Measurements from ENCODE around the gene EPOP. TPM values are rescaled to one million over a fixed set of nuclear protein-coding genes. Genes with fewer than 3 reads are reported as not detected.

EPOP gene
- total RNA-seq: 10 to 100 TPM; 47.0 to 50.0 TPM
- 0.10 TPM for polyA plus RNA-seq

GRCh38 chr17:38674749-38675615 lies at the start of gene EPOP:
Gene EPOP, minus strand, starts transcription at chr17:38674957. Its CDS starts 462 bp downstream, at chr17:38674495.
- Histone ChIP-seq H3K36me3 (ENCODE audit: insufficient read depth, low read length) (no peaks in the 10 kb centered on the region), H3K4me1 (ENCODE audit: insufficient read depth, low read length) (peaks cover 7% of the 10 kb centered on the region), H3K4me3 (ENCODE audit: low read length) (peak within 1 kb of the TSS; percentile 5), H3K27me3 (ENCODE audit: insufficient read depth, low read length, poor library complexity, severe bottlenecking) (peaks cover 14% of the 10 kb centered on the region), H3K9me3 (ENCODE audit: low read length) (no peaks in the 10 kb centered on the region), H3K27ac (ENCODE audit: low read depth, low read length) (no peak within 1 kb of the TSS)
- Mint-ChIP-seq H3K27me3 (peaks cover 25 to 43% of the 10 kb centered on the region in 2 donors), H3K27ac (peak within 1 kb of the TSS in 2 of 8 donors; percentile 19 to 39), H3K36me3 (no peaks in the 10 kb centered on the region), H3K4me1 (peaks cover 13 to 21% (median 16%) of the 10 kb centered on the region in 3 donors), H3K9me3 (no peaks in the 10 kb centered on the region), H3K4me3 (peak within 1 kb of the TSS; percentile 49 to 83 (median 67))
- peak; percentile 75 to 82 (median 81) for DNase-seq
- ChIA-PET CTCF (interaction anchor here (1.2 to 10.7 kb wide), 5 partner anchors 7 to 117 kb away, joined by 3 to 140 read pairs (median 4); partner anchors contain the start of gene PSMB3), POLR2A (interaction anchor here (0.8 to 1.5 kb wide), 3 partner anchors 32 to 77 kb away, joined by 3 to 4 read pairs (median 3); no protein-coding TSS in a partner anchor)

- Histone ChIP-seq H3K9me3 (ENCODE audit: low read length) (no peaks in the 10 kb centered on the region), H3K27ac (ENCODE audit: low read depth, low read length) (no peak overlapping the region), H3K36me3 (ENCODE audit: insufficient read depth, low read length) (peaks cover 28% of the 10 kb centered on the region), H3K27me3 (ENCODE audit: insufficient read depth, low read length, poor library complexity, severe bottlenecking) (no peaks in the 10 kb centered on the region), H3K4me3 (ENCODE audit: low read length) (no peak overlapping the region), H3K4me1 (ENCODE audit: insufficient read depth, low read length) (peaks cover 33% of the 10 kb centered on the region)
- CTCF ChIA-PET: interaction anchor here (1.2 kb wide), 1 partner anchor 13 kb away, joined by 4 read pairs; no protein-coding TSS in a partner anchor
- no peak overlapping the region for H3K27ac Mint-ChIP-seq
- H3K4me3 Mint-ChIP-seq: no peak overlapping the region
- DNase-seq: no peak
- peaks cover 39 to 52% (median 50%) of the 10 kb centered on the region in 3 donors for H3K4me1 Mint-ChIP-seq
- H3K36me3 Mint-ChIP-seq: peaks cover 2 to 67% (median 7%) of the 10 kb centered on the region in 3 donors
- no peaks in the 10 kb centered on the region for H3K9me3 Mint-ChIP-seq
- no peaks in the 10 kb centered on the region for H3K27me3 Mint-ChIP-seq
- POLR2A ChIA-PET: interaction anchor here (1.0 kb wide), 1 partner anchor 14 kb away, joined by 3 read pairs; no protein-coding TSS in a partner anchor
These were observed 47.0 kb upstream of the EPOP start for GRCh38 chr17:38721802-38722201.

DNA sequence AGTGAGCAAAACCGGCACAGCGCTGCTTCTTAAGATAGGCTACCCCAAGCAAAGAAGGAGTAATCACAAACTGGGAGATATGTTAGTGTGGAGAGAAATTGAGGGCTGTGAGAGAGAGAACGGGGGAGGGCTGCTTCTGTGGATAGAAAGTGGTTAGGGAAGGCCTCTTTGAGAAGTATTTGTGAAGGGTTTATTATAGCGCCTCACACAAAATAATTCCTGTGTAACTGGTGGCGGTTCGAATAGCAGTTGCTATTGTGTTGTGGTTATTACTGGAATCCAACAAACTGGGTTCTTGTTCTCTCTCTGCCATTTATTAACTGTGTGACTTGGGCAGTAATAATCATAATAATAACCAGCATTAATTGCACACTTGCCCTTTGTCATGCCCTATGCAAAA lies 46.2 kb upstream of the EPOP start:
- ChIA-PET POLR2A (no interaction called here), CTCF (no interaction called here)
- Histone ChIP-seq H3K36me3 (ENCODE audit: insufficient read depth, low read length) (peaks cover 36% of the 10 kb centered on the region), H3K9me3 (ENCODE audit: low read length) (no peaks in the 10 kb centered on the region), H3K4me3 (ENCODE audit: low read length) (no peak overlapping the region), H3K27me3 (ENCODE audit: insufficient read depth, low read length, poor library complexity, severe bottlenecking) (no peaks in the 10 kb centered on the region), H3K4me1 (ENCODE audit: insufficient read depth, low read length) (peaks cover 26% of the 10 kb centered on the region), H3K27ac (ENCODE audit: low read depth, low read length) (no peak overlapping the region)
- Mint-ChIP-seq H3K27ac (peak overlapping the region in 3 of 8 donors; percentile 61 to 72 (median 69)), H3K27me3 (no peaks in the 10 kb centered on the region), H3K36me3 (peaks cover 2 to 72% (median 7%) of the 10 kb centered on the region in 3 donors), H3K9me3 (no peaks in the 10 kb centered on the region), H3K4me3 (no peak overlapping the region), H3K4me1 (peaks cover 34 to 46% (median 46%) of the 10 kb centered on the region in 3 donors)
- no peak for DNase-seq

GRCh38 chr17:38719943-38720641 lies 45.3 kb upstream of the EPOP start:
- Histone ChIP-seq H3K27ac (ENCODE audit: low read depth, low read length) (no peak overlapping the region), H3K4me3 (ENCODE audit: low read length) (no peak overlapping the region), H3K9me3 (ENCODE audit: low read length) (no peaks in the 10 kb centered on the region), H3K36me3 (ENCODE audit: insufficient read depth, low read length) (peaks cover 45% of the 10 kb centered on the region), H3K27me3 (ENCODE audit: insufficient read depth, low read length, poor library complexity, severe bottlenecking) (no peaks in the 10 kb centered on the region), H3K4me1 (ENCODE audit: insufficient read depth, low read length) (peaks cover 20% of the 10 kb centered on the region)
- peaks cover 29 to 42% (median 39%) of the 10 kb centered on the region in 3 donors for H3K4me1 Mint-ChIP-seq
- ChIA-PET CTCF (interaction anchor here (1.3 kb wide), 1 partner anchor 16 kb away, joined by 3 read pairs; no protein-coding TSS in a partner anchor), POLR2A (interaction anchor here (1.1 to 1.5 kb wide), 2 partner anchors 9 to 13 kb away, joined by 5 to 8 read pairs; no protein-coding TSS in a partner anchor)
- peaks cover 2 to 77% (median 7%) of the 10 kb centered on the region in 3 donors for H3K36me3 Mint-ChIP-seq
- no peaks in the 10 kb centered on the region for H3K9me3 Mint-ChIP-seq
- H3K27me3 Mint-ChIP-seq: no peaks in the 10 kb centered on the region
- H3K27ac Mint-ChIP-seq: peak overlapping the region in 1 of 8 donors; percentile 64
- no peak overlapping the region for H3K4me3 Mint-ChIP-seq
- no peak for DNase-seq

GRCh38 chr17:38719289-38719942 lies 44.7 kb upstream of the EPOP start:
- Mint-ChIP-seq H3K27ac (peak overlapping the region in 5 of 8 donors; percentile 63 to 86 (median 78)), H3K9me3 (no peaks in the 10 kb centered on the region)
- peaks cover 48% of the 10 kb centered on the region for H3K36me3 ChIP-seq (ENCODE audit: insufficient read depth, low read length)

GRCh38 chr17:38717139-38717745 lies 42.5 kb upstream of the EPOP start:
- H3K27ac Mint-ChIP-seq: peak overlapping the region in 2 of 8 donors; percentile 37 to 58
- Histone ChIP-seq H3K9me3 (ENCODE audit: low read length) (no peaks in the 10 kb centered on the region), H3K4me3 (ENCODE audit: low read length) (no peak overlapping the region), H3K4me1 (ENCODE audit: insufficient read depth, low read length) (peaks cover 10% of the 10 kb centered on the region), H3K36me3 (ENCODE audit: insufficient read depth, low read length) (peaks cover 69% of the 10 kb centered on the region), H3K27ac (ENCODE audit: low read depth, low read length) (no peak overlapping the region), H3K27me3 (ENCODE audit: insufficient read depth, low read length, poor library complexity, severe bottlenecking) (no peaks in the 10 kb centered on the region)
- DNase-seq: no peak
- POLR2A ChIA-PET: interaction anchor here (0.6 to 0.8 kb wide), 2 partner anchors 10 kb away, joined by 3 to 6 read pairs; no protein-coding TSS in a partner anchor
- no peaks in the 10 kb centered on the region for H3K27me3 Mint-ChIP-seq
- no peaks in the 10 kb centered on the region for H3K9me3 Mint-ChIP-seq
- CTCF ChIA-PET: interaction anchor here (1.0 kb wide), 1 partner anchor 26 kb away, joined by 3 read pairs; no protein-coding TSS in a partner anchor
- H3K4me1 Mint-ChIP-seq: peaks cover 14 to 24% (median 20%) of the 10 kb centered on the region in 3 donors
- H3K36me3 Mint-ChIP-seq: peaks cover 2 to 84% (median 7%) of the 10 kb centered on the region in 3 donors
- no peak overlapping the region for H3K4me3 Mint-ChIP-seq

More at GRCh38 chr17:38719289-38719942, 44.7 kb upstream of the EPOP start:
- no peak overlapping the region for H3K4me3 ChIP-seq (ENCODE audit: low read length)
- H3K9me3 ChIP-seq (ENCODE audit: low read length): no peaks in the 10 kb centered on the region
- H3K27ac ChIP-seq (ENCODE audit: low read depth, low read length): no peak overlapping the region
- ChIA-PET CTCF (interaction anchor here (1.2 to 1.3 kb wide), 2 partner anchors 9 to 16 kb away, joined by 3 to 5 read pairs; no protein-coding TSS in a partner anchor), POLR2A (interaction anchor here (1.0 to 1.5 kb wide), 4 partner anchors 9 to 15 kb away, joined by 3 to 8 read pairs (median 6); partner anchors contain the start of gene MLLT6)
- Mint-ChIP-seq H3K27me3 (no peaks in the 10 kb centered on the region), H3K4me3 (no peak overlapping the region), H3K4me1 (peaks cover 24 to 40% (median 34%) of the 10 kb centered on the region in 3 donors), H3K36me3 (peaks cover 2 to 79% (median 7%) of the 10 kb centered on the region in 3 donors)
- H3K4me1 ChIP-seq (ENCODE audit: insufficient read depth, low read length): peaks cover 13% of the 10 kb centered on the region
- no peaks in the 10 kb centered on the region for H3K27me3 ChIP-seq (ENCODE audit: insufficient read depth, low read length, poor library complexity, severe bottlenecking)
- no peak for DNase-seq

Measured in CD8-positive, alpha-beta memory T cell (primary cell).